Midbrain (tissue), 1 donor: Measurements from ENCODE around the gene SSBP3.

Source experiments
- DNase-seq: peaks from one replicate; lab custom pipeline; 2025; lab: John Stamatoyannopoulos, UW

The SSBP3 gene

GRCh38 chr1:54409156-54410142 is 3.3 kb upstream of the SSBP3 start:
- DNase-seq = no peak

GRCh38 chr1:54408147-54409066 is 2.2 kb upstream of the SSBP3 start:
- no peak for DNase-seq

- peak; percentile 88 for DNase-seq
Measured at GRCh38 chr1:54407404-54408146, 1.4 kb upstream of the SSBP3 start.

- no peak for DNase-seq
Measured at GRCh38 chr1:54407154-54407403, 885 bp upstream of the SSBP3 start.

GRCh38 chr1:54405898-54406293 is 298 bp downstream of the SSBP3 start:
- no peak for DNase-seq

GRCh38 chr1:54404939-54405897 is 976 bp downstream of the SSBP3 start:
- DNase-seq = peak; percentile 29

- DNase-seq = no peak
Measured at GRCh38 chr1:54404263-54404662, 1.9 kb downstream of the SSBP3 start.

GRCh38 chr1:54403808-54404261 is 2.4 kb downstream of the SSBP3 start:
- no peak for DNase-seq

GRCh38 chr1:54403405-54403804 is 2.8 kb downstream of the SSBP3 start:
- DNase-seq = no peak

- no peak for DNase-seq
Measured at GRCh38 chr1:54402896-54403295, 3.3 kb downstream of the SSBP3 start.

GRCh38 chr1:54401799-54402198 is 4.4 kb downstream of the SSBP3 start:
- DNase-seq = no peak

- no peak for DNase-seq
Measured at GRCh38 chr1:54400329-54400728, 5.9 kb downstream of the SSBP3 start.

- no peak for DNase-seq
Measured at GRCh38 chr1:54399765-54400164, 6.4 kb downstream of the SSBP3 start.

- DNase-seq = no peak
Measured at GRCh38 chr1:54398963-54399528, 7.1 kb downstream of the SSBP3 start.

- no peak for DNase-seq
Measured at GRCh38 chr1:54397980-54398379, 8.2 kb downstream of the SSBP3 start.

- no peak for DNase-seq
Measured at GRCh38 chr1:54397090-54397591, 9.1 kb downstream of the SSBP3 start.

- DNase-seq = peak; percentile 68
Measured at GRCh38 chr1:54396261-54396933, 9.8 kb downstream of the SSBP3 start.

GRCh38 chr1:54395281-54395934 is 10.8 kb downstream of the SSBP3 start:
- no peak for DNase-seq

- no peak for DNase-seq
Measured at GRCh38 chr1:54394104-54394503, 12.1 kb downstream of the SSBP3 start.
